ENCODE results near the gene GTPBP6.
A peak's percentile ranks its signal among the peaks of the same experiment; 100 is the strongest.
"Not testable (repeated sequence)": the region's sequence is repeated elsewhere in the genome, so short reads cannot be mapped to it uniquely, and the experiment has no call there.

The GTPBP6 gene

DNA sequence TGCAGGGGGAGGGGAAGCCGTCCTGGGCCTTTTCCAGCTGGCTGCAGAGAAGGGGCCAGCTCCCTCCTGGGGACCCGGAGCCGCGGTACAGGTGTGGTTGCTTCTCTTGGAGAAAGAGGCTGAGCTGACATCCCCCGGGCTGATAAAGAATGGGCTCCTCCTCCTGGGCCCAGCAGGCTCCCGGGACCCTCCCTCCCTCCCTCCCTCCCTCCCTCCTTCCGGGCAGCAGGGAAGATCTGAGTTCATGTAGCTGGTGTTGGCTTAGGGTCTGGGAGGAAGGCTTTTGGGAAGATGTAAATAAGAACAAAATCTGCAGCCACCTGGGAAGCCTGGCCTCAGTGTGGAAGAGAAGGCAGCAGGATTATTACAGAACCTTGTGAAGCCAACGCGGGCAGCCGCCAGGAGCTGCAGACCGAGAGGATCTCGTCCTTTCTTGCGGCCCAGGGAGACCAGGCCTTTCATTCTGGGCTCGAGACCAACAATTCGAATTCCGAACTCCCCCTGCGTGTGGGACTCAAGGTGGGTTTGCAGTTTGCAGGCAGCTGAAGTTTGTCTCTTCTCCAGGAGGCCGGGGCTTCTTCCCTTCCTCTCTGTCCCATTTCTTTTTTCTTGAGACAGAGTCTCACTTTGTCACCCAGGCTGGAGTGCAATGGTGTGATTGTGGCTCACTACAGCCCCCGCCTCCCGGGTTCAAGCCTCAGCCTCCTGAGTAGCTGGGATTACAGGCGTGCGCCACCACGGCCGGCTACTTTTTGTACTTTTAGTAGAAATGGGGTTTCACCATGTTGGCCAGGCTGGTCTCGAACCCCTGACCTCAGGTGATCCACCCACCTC is 37.2 kb downstream of the GTPBP6 start, which contains the start of gene PLCXD1:
PLCXD1 (plus strand) TSS at position 216 of the 834 bp plus-strand sequence. CDS start 2,807 bp downstream, outside the sequence.
- H3K4me3 ChIP-seq (ENCODE audit: low read depth, low read length) = no peak within 1 kb of the TSS
- TF ChIP-seq, protein P1, sequence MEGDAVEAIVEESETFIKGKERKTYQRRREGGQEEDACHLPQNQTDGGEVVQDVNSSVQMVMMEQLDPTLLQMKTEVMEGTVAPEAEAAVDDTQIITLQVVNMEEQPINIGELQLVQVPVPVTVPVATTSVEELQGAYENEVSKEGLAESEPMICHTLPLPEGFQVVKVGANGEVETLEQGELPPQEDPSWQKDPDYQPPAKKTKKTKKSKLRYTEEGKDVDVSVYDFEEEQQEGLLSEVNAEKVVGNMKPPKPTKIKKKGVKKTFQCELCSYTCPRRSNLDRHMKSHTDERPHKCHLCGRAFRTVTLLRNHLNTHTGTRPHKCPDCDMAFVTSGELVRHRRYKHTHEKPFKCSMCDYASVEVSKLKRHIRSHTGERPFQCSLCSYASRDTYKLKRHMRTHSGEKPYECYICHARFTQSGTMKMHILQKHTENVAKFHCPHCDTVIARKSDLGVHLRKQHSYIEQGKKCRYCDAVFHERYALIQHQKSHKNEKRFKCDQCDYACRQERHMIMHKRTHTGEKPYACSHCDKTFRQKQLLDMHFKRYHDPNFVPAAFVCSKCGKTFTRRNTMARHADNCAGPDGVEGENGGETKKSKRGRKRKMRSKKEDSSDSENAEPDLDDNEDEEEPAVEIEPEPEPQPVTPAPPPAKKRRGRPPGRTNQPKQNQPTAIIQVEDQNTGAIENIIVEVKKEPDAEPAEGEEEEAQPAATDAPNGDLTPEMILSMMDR (IDR thresholded peaks at IDR 0.05; ENCODE audit: control insufficient read depth, extremely low read depth, insufficient read depth) = no peak
- DNase-seq (ENCODE audit: low read depth) = no peak

DNA sequence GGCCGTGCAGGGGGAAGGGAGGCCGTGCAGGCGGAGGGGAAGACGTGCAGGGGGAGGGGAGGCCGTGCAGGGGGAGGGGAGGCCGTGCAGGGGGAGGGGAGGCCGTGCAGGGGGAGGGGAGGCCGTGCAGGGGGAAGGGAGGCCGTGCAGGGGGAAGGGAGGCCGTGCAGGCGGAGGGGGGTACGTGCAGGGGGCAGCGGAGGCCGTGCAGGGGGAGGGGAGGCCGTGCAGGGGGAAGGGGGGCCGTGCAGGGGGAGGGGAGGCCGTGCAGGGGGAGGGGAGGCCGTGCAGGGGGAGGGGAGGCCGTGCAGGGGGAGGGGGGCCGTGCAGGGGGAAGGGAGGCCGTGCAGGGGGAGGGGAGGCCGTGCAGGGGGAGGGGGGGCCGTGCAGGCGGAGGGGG is 37.9 kb downstream of the GTPBP6 start:
- DNase-seq (ENCODE audit: low read depth); H3K4me3 ChIP-seq (ENCODE audit: low read depth, low read length): not testable (repeated sequence)

DNA sequence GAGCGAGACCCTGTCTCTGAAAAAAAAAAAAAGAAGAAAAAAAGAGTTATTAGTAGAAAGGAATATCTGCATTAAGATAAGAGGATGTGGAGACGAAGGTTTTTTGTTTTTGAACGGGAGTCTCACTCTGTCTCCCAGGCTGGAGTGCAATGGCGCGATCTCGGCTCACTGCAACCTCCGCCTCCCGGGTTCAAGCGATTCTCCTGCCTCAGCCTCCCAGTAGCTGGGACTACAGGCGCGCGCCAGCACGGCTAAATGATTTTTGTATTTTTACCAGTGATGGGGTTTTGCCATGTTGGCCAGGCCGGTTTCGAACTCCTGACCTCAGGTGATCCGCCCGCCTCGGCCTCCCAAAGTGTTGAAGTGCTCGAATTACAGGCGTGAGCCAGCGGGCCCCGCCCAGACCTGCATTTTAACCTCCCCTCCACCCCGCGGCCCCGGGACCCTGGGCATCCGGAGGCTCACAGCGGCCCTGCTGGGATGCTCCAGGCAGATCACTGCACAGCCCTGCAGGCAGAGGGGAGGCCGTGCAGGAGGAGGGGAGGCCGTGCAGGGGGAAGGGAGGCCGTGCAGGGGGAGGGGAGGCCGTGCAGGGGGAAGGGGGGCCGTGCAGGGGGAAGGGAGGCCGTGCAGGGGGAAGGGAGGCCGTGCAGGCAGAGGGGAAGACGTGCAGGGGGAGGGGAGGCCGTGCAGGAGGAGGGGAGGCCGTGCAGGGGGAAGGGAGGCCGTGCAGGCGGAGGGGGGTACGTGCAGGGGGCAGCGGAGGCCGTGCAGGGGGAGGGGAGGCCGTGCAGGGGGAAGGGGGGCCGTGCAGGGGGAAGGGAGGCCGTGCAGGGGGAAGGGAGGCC is 38.6 kb downstream of the GTPBP6 start:
- not testable (repeated sequence) for DNase-seq (ENCODE audit: low read depth); H3K4me3 ChIP-seq (ENCODE audit: low read depth, low read length)

DNA sequence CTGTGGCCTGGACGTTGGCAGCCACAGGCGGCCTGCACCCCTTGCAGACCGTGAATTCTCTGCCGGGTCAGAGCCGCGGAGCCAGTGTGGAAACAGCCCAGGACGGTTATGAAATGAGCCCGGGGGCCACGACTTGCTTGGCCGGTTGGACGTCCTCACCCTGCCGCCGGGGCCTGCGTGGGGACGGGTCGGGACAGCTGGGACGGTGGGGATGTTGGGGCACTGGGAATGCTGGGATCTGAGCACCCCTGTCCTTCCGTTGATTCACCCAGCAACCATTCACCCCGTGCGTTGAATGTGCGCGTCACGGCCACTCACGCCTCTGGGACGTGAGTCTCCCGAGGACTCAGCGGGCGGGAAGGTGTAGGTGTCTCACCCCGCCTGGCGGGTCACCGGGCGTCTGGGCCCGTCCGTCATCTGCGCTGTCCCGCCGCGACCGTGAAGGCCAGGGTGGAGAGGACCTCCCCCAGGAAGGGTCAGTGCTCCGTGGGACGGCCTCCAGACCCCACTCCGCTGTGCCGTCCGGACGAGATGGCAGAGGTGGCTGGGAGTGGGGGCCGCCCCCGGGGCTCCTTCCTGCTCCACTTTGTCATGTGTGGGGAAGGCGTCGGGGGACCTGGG is 41.9 kb downstream of the GTPBP6 start:
- peak; percentile 11 for DNase-seq (ENCODE audit: low read depth)
- TF ChIP-seq, protein P1 (IDR thresholded peaks at IDR 0.05; ENCODE audit: control insufficient read depth, extremely low read depth, insufficient read depth) = no peak
- peak overlapping the region; percentile 96 for H3K4me3 ChIP-seq (ENCODE audit: low read depth, low read length)

DNA sequence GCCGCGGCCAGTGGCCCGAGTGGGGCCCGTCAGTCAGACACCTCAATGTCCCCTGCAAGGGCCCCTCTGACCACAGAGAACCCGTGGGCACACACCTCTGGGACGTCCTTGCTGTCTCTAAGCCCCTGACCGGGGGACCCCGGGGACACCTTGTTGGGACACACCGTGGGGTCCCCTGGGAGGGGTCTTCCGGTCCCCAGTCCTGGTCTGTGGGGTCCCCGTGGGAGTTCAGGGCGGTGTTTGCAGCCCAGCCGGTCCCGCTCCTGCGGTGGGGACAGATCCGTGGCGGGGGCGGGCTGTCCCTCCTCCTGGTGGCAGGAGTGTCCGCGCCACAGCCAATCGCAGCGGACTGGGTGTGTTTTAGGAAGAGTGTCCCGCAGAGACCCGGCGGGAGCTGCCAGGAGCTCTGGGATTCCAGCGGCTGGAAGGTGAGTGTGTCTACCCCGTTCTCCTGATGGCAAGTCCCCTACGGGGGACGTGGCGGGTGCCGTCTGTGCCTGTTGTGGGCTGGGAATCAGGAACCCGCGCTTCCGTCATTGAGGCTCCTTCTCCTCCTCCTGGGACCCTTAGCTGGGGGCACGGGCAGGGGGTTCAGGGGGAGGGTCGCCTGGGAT is 42.5 kb downstream of the GTPBP6 start:
- peak overlapping the region; percentile 96 for H3K4me3 ChIP-seq (ENCODE audit: low read depth, low read length)
- TF ChIP-seq, protein P1 (IDR thresholded peaks at IDR 0.05; ENCODE audit: control insufficient read depth, extremely low read depth, insufficient read depth) = no peak
- peak; percentile 57 for DNase-seq (ENCODE audit: low read depth)

DNA sequence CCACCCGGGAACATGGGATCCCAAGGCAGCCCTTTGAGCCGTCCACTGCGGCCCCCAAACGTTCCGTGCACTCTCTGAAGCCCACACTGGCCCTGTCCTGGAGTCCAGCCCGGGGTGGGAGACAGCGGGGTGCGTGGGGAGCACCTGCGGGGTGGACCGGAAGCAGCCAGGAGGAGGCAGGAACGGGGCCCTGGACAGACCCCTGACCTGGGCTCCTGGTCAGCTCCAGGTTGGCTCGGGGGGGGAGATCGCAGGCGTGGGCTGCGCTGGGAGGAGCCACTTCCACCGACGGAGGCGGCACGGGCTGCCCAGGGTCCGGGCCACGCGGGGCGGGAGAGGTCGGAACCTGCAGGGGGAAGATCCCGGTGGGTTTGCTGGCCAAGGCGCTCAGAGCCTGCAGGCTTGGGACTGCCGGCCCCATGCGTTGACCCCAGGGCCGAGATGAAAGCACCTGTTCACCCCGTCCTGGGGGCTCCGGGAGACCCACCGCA is 43.1 kb downstream of the GTPBP6 start:
- peak overlapping the region; percentile 96 for H3K4me3 ChIP-seq (ENCODE audit: low read depth, low read length)
- DNase-seq (ENCODE audit: low read depth) = no peak

DNA sequence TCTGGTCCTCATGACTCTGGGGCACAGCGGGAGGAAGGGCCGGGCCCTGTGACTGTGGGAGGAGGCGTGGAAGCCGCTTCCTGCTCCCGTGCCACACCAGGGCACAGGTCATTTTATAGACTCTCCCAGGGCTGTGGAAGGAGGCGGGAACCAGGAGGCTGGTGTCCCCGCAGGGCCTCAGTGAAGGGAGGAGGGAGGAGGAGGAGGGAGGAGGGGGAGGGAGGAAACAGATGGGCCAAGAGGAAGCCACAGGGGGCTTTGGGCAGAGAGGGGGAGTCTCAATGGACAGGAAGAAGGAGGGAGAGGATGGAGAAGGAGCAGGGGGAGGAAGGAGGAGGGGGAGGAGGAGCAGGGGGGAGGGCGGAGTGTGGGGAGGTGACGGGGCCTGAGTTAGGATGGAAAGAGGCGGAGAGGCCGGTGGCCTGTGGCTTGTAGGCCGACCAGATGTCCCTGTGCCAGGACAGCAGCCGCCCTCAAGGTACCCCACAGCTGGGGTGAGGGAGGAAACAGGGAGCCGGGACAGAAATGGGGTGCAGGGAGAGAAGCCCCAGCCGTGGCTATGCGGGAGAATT is 43.6 kb downstream of the GTPBP6 start:
- no peak for DNase-seq (ENCODE audit: low read depth)
- TF ChIP-seq, protein P1 (IDR thresholded peaks at IDR 0.05; ENCODE audit: control insufficient read depth, extremely low read depth, insufficient read depth) = no peak
- no peak overlapping the region for H3K4me3 ChIP-seq (ENCODE audit: low read depth, low read length)

More for the DNA sequence above, 43.1 kb downstream of the GTPBP6 start:
- TF ChIP-seq, protein P1 (IDR thresholded peaks at IDR 0.05; ENCODE audit: control insufficient read depth, extremely low read depth, insufficient read depth) = no peak

All from LNCaP clone FGC (cell line).